ENCODE measurements around the gene MED8.

Gene MED8

GRCh38 chr1:43334453-43335205 is 55.0 kb downstream of the MED8 start:
- Histone ChIP-seq H3K27me3 (ENCODE audit: control insufficient read depth, insufficient read depth, low read length) (no peaks in the 10 kb centered on the region), H3K4me1 (ENCODE audit: control insufficient read depth, insufficient read depth, low read length) (peaks cover 13% of the 10 kb centered on the region), H3K9me3 (ENCODE audit: control insufficient read depth, low read length) (no peaks in the 10 kb centered on the region), H3K9ac (ENCODE audit: low read length) (no peak overlapping the region), H3K4me3 (ENCODE audit: low read length) (no peak overlapping the region), H3K36me3 (ENCODE audit: control insufficient read depth, insufficient read depth, low read length) (no peaks in the 10 kb centered on the region)

Data from mucosa of stomach (tissue), 1 donor.